IPS DF 6.9 (cell line): ENCODE measurements around the gene ELMO3.
A peak's percentile ranks its signal among the peaks of the same experiment; 100 is the strongest.

Source experiments
- DNase-seq: peaks from one replicate; pipeline ENCODE4 v3.0.0-alpha.2; 2013; ENCODE audit warnings: low read depth, low spot score
- H3K27ac ChIP-seq: one replicate; pipeline ENCODE4 v1.5.1; 2013; ENCODE audit warnings: low read length, control low read depth
- H3K27me3 ChIP-seq: 2 replicates; pipeline ENCODE4 v1.6.1; 2013; ENCODE audit warnings: mild to moderate bottlenecking, low read length; ENCODE audit not compliant: control insufficient read depth, insufficient read depth
- H3K36me3 ChIP-seq: 2 replicates; pipeline ENCODE4 v1.6.1; 2013; ENCODE audit warnings: low read length; ENCODE audit not compliant: control insufficient read depth, insufficient read depth
- H3K4me1 ChIP-seq: 2 replicates; pipeline ENCODE4 v1.6.1; 2013; ENCODE audit warnings: low read length; ENCODE audit not compliant: control insufficient read depth, insufficient read depth
- H3K4me3 ChIP-seq: 2 replicates; pipeline ENCODE4 v1.5.1; 2013; ENCODE audit warnings: mild to moderate bottlenecking, low read length
- H3K9me3 ChIP-seq: 2 replicates; pipeline ENCODE4 v1.6.1; 2013; ENCODE audit warnings: low read length, inconsistent platforms; ENCODE audit not compliant: control insufficient read depth, insufficient read depth
- WGBS: extraction: QIAGEN DNeasy Blood & Tissue Kit; methylation state at CpG from one replicate; pipeline ENCODE4 v1.1.7; 2013; ENCODE audit warnings: mixed read lengths, missing lambda C conversion rate; ENCODE audit not compliant: insufficient read length, insufficient coverage; 5-methylcytosine and 5-hydroxymethylcytosine counted together

The ELMO3 gene

DNA sequence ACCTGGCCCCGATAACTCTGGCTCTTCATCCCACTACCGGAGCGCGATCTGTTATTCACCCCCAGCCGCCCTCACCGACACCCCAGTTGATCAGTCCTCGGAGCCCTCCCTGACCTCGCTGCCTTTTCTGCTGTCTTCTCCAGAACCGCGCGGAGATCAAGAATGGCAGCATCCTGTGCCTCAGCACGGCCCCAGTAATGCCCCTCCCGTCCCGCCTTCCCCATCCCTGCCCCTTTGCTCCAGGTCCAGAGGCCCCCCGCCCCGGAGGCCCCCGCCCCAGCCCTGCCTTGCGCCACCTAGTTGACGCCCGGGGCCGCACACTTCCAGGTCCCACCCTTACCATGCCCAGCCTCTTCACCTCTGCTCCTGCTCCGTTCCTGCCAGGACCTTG lies 872 bp downstream of the ELMO3 start:
- Histone ChIP-seq H3K9me3 (no peaks in the 10 kb centered on the region), H3K4me3 (peak overlapping the region; percentile 34; the same call in 1 of the 2 replicates), H3K4me1 (peaks cover 3% of the 10 kb centered on the region; the same call in 1 of the 2 replicates), H3K27ac (no peak overlapping the region), H3K36me3 (peaks cover 30% of the 10 kb centered on the region), H3K27me3 (no peaks in the 10 kb centered on the region)
- no CpG with 5 or more reads among the region's 22 CpGs for WGBS
- no peak for DNase-seq

DNA sequence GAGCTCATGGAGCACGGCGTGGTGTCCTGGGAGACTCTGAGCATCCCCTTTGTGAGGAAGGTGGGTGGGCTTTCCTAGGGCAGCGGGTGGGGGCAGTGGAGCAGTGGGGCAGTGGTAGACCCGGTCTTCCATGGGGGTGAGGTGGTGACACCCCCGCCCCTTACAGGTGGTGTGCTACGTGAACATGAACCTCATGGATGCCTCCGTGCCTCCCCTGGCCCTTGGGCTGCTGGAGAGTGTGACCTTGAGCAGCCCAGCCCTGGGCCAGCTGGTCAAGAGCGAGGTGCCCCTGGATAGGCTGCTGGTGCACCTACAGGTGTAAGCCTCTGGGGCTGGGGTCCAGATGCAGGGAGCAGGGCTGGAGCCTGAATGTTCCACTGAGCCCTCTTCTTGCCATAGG lies 1.6 kb downstream of the ELMO3 start:
- Histone ChIP-seq H3K9me3 (no peaks in the 10 kb centered on the region), H3K36me3 (peaks cover 25% of the 10 kb centered on the region), H3K4me1 (peaks cover 3% of the 10 kb centered on the region; the same call in 1 of the 2 replicates), H3K4me3 (no peak overlapping the region), H3K27me3 (no peaks in the 10 kb centered on the region), H3K27ac (no peak overlapping the region)
- no CpG with 5 or more reads among the region's 8 CpGs for WGBS
- no peak for DNase-seq

DNA sequence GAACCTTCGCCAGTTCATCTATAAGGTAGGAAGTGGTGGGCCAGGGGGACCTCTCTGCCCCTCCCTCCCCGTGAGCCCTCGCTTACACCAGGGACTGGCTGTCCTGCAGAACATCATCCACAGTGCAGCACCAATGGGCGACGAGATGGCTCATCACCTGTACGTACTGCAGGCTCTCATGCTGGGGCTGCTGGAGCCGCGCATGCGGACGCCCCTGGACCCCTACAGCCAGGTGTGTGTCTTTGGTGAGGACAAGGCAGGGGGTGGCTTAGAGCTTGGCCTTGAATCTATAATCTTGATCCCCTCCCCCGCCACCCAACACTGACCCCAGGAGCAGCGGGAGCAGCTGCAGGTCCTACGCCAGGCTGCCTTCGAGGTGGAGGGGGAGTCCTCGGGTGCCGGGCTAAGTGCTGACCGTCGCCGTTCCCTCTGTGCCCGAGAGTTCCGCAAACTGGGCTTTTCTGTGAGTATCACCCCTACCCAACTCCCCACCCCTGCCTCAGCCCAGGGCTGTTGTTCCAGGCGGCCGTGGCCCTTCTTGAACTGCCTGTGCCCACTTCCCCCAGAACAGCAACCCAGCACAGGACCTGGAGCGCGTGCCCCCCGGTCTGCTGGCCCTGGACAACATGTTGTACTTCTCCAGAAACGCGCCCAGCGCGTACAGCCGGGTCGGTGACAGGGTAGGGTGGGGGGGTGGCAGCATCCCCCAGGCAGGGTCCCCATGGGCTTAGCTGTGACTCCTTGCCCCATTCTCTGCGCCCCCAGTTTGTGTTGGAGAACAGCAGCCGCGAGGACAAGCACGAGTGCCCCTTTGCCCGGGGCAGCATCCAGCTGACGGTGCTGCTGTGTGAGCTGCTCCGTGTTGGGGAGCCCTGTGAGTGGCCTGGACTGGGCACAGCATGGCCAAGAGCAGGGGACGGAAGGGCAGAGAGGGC lies 2.7 kb downstream of the ELMO3 start:
- peaks cover 14% of the 10 kb centered on the region for H3K36me3 ChIP-seq
- peaks cover 3% of the 10 kb centered on the region; the same call in 1 of the 2 replicates for H3K4me1 ChIP-seq
- H3K4me3 ChIP-seq: no peak overlapping the region
- H3K9me3 ChIP-seq: no peaks in the 10 kb centered on the region
- no peak overlapping the region for H3K27ac ChIP-seq
- no peaks in the 10 kb centered on the region for H3K27me3 ChIP-seq
- no CpG with 5 or more reads among the region's 40 CpGs for WGBS
- no peak for DNase-seq

DNA sequence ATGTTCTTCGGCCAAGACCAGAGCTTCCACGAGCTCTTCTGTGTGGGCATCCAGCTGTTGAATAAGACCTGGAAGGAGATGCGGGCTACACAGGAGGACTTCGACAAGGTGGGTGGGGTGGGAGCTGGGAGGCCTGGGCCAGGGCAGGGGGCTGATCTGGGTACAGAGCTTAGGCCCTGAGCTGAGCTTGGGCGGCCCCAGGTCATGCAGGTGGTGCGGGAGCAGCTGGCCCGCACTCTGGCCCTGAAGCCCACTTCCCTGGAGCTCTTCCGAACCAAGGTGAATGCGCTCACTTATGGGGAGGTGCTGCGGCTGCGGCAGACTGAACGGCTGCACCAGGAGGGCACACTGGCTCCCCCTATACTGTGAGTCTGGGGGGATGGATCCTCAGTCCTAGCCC lies 3.5 kb downstream of the ELMO3 start:
- Histone ChIP-seq H3K4me3 (no peak overlapping the region), H3K4me1 (peaks cover 7% of the 10 kb centered on the region), H3K9me3 (no peaks in the 10 kb centered on the region), H3K36me3 (peaks cover 12% of the 10 kb centered on the region), H3K27ac (no peak overlapping the region), H3K27me3 (no peaks in the 10 kb centered on the region)
- no peak for DNase-seq
- no CpG with 5 or more reads among the region's 12 CpGs for WGBS

DNA sequence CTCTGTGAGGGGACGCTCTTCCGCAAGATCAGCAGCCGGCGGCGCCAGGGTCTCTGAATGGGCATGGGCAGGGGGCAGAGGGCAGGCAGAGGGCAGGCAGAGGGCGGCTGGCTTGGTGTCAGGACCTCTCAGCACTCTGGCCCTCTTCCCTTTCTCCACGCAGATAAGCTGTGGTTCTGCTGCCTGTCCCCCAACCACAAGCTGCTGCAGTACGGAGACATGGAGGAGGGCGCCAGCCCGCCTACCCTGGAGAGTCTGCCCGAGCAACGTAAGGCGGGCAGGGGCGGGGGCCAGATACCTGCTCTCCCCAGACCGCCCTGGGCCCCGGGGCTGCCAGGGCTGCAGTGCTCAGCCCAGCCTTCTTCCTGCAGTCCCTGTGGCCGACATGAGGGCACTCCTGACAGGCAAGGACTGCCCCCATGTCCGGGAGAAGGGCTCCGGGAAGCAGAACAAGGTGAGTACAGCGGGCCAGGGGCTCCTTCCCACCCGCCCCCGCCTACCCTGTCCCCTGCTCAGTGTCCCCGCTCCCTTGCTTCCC lies 4.1 kb downstream of the ELMO3 start:
- H3K27me3 ChIP-seq: no peaks in the 10 kb centered on the region
- H3K27ac ChIP-seq: no peak overlapping the region
- no peaks in the 10 kb centered on the region for H3K9me3 ChIP-seq
- peaks cover 7% of the 10 kb centered on the region for H3K4me1 ChIP-seq
- peaks cover 11% of the 10 kb centered on the region for H3K36me3 ChIP-seq
- DNase-seq: no peak
- WGBS: no CpG with 5 or more reads among the region's 23 CpGs
- H3K4me3 ChIP-seq: no peak overlapping the region

DNA sequence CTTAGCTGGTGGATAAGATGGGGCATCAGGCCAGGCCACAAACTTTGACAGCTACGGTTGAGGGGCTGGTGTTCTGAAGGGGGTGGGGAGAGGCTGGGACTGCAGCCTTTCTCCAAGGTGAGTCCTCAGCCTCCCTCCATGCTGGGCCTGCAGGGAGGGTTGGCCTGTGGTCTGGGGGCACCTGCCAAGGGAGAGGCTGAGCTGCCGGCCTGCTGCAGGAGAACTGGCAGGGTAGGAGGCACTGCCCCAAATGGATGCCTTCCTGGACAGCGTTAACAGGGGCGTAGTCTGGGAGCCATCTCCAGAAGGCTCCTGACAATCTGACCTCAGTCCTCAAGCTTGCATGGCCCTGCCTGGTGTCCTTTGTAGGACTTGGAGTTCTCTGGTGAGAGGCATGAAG lies 5.1 kb downstream of the ELMO3 start:
- Histone ChIP-seq H3K36me3 (peaks cover 6% of the 10 kb centered on the region; the same call in 1 of the 2 replicates), H3K27ac (no peak overlapping the region)
- no CpG with 5 or more reads among the region's 4 CpGs for WGBS

DNA sequence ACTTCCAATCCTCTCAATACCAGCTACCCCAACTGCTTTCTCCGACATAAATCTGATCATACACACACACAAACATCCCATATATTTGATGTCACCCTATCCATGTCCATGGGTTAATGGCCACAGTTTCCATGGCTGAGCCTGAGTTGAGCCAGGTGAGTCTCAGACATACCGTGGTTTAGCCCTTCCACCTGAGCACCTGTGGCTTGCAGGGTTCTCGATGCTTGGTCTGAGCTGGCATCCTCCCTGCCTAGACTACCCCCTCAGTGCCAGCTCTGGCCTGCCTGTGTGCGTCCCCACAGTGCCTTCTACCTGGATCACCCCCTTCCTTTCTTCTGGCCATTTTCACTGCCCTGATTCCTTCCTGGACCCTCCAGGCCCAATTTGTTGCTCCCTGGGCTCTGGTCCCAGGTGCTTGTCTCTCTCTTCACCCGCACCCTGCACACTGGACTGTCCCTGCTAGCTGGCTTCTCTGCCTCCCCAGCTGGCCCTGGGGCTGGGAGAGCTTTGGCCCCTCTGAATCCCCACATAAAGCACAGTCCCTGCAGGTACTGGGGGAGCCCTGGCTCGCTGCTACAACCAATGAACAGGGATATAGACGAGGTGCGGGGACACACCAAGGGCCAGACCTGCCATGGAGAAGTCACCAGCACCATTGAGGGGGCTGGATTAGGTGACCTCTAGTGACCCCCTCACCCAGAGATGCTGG lies 7.4 kb downstream of the ELMO3 start:
- no CpG with 5 or more reads among the region's 8 CpGs for WGBS
- peaks cover 4% of the 10 kb centered on the region; the same call in 1 of the 2 replicates for H3K4me1 ChIP-seq

More for the DNA sequence above, 5.1 kb downstream of the ELMO3 start:
- Histone ChIP-seq H3K9me3 (no peaks in the 10 kb centered on the region), H3K27me3 (no peaks in the 10 kb centered on the region), H3K4me1 (peaks cover 6% of the 10 kb centered on the region), H3K4me3 (no peak overlapping the region)
- no peak for DNase-seq

DNA sequence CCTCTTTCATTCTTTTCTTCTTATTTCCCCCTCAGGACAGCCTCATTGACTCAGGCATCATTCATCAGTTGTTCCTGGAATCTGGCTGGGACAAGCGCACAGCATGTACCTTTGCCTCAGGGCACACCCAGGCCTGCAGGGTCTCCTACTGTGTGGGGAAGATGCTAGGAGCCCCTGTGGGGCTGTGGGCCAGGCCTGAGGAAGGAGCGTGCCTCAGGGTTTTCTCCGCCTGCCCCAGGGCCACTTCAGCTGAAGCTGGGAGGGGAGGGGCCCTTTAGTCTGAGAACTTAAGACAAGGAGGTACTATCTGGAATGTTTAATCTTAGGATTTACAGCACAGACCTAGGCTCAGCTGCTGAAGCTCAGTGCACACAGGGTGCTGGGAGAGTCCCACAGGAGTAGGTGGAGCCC lies 7.9 kb downstream of the ELMO3 start:
- Histone ChIP-seq H3K27ac (no peak overlapping the region), H3K4me3 (no peak overlapping the region), H3K9me3 (no peaks in the 10 kb centered on the region), H3K4me1 (peaks cover 4% of the 10 kb centered on the region; the same call in 1 of the 2 replicates), H3K36me3 (peaks cover 6% of the 10 kb centered on the region; the same call in 1 of the 2 replicates), H3K27me3 (no peaks in the 10 kb centered on the region)
- DNase-seq: no peak
- no CpG with 5 or more reads among the region's 3 CpGs for WGBS

More for the DNA sequence above, 7.4 kb downstream of the ELMO3 start:
- Histone ChIP-seq H3K9me3 (no peaks in the 10 kb centered on the region), H3K27ac (no peak overlapping the region), H3K4me3 (no peak overlapping the region), H3K27me3 (no peaks in the 10 kb centered on the region), H3K36me3 (peaks cover 6% of the 10 kb centered on the region; the same call in 1 of the 2 replicates)
- DNase-seq: no peak

DNA sequence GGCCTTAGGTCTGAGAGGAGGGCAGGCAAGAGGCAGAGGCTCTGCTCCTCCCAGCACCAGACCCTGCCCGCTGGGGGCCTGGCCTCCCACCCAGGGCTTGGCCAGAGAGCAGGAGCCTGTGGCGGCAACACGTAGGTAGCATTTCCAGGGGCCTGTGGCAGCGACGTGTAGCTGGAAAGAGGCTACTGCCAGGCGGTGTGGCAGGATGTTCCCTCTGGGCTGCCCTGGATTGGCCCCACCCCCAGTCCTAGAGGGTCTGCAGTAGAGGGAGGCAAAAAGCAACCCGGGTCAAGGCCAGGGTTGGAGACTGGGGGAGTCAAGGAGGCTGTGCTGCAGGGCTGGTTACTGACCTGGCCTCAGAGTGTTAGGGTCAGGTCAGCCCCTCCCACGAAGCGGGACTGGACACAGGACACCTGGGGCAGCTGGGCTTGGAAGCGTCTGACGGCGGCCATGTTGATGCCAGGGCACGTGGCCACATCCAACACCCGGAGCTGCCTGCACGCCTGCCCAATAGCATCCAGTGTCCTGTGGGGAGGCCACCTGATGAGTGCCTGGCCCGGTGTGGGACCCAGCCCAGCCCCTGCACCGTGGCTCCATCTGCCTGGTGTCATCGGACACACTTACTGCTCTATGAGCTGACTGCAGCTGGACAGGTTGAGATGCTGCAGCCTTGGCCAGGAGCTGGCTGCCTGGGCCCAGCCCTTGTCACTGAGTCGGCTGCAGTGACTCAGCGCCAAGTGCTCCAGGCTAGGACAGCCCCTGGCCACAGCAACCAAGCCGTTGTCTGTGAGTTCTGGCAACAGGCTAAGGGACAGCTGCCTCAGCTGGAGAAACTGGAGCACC lies 8.5 kb downstream of the ELMO3 start:
- no peaks in the 10 kb centered on the region for H3K27me3 ChIP-seq
- H3K4me1 ChIP-seq: peaks cover 4% of the 10 kb centered on the region; the same call in 1 of the 2 replicates
- no peak overlapping the region for H3K4me3 ChIP-seq
- no peak overlapping the region for H3K27ac ChIP-seq
- H3K36me3 ChIP-seq: peaks cover 6% of the 10 kb centered on the region; the same call in 1 of the 2 replicates
- DNase-seq: no peak
- no CpG with 5 or more reads among the region's 21 CpGs for WGBS
- H3K9me3 ChIP-seq: no peaks in the 10 kb centered on the region
